Aorta (tissue), 5 donors: ENCODE results near the gene LRP11. TPM values are rescaled to one million over a fixed set of nuclear protein-coding genes. Genes with fewer than 3 reads are reported as not detected.

Source experiments
- ATAC-seq: fragments of 200-7000 bp; cut with Tn5 transposase; one replicate; pipeline ENCODE4 v1.9.1; 2022; ENCODE audit warnings: moderate library complexity; ENCODE audit not compliant: low FRiP score
- DNase-seq, 2 donors: peaks; one replicate each; pipeline ENCODE4 v3.0.0-alpha.2; 2020
- H3K27ac ChIP-seq, 2 donors: one replicate each; pipeline ENCODE4 v1.5.1; 2013; ENCODE audit warnings: low read length in 2 of 2, mild to moderate bottlenecking in 2 of 2, moderate library complexity in 2 of 2, control low read depth in 1 of 2, inconsistent platforms in 1 of 2, low read depth in 1 of 2
- H3K27me3 ChIP-seq, 2 donors: one replicate each; pipeline ENCODE4 v1.6.1; 2013; ENCODE audit warnings: control low read depth in 1 of 2, low read length in 1 of 2, mild to moderate bottlenecking in 1 of 2, moderate library complexity in 1 of 2; ENCODE audit not compliant: insufficient read depth in 2 of 2, control insufficient read depth in 1 of 2
- H3K36me3 ChIP-seq, 2 donors: one replicate each; pipeline ENCODE4 v1.6.1; 2013; ENCODE audit warnings: control low read depth in 1 of 2, low read length in 1 of 2, mild to moderate bottlenecking in 1 of 2; ENCODE audit not compliant: insufficient read depth in 2 of 2, control insufficient read depth in 1 of 2
- H3K4me1 ChIP-seq, 2 donors: one replicate each; pipeline ENCODE4 v1.6.1; 2013; ENCODE audit warnings: low read length in 2 of 2, control low read depth in 1 of 2, mild to moderate bottlenecking in 1 of 2, moderate library complexity in 1 of 2; ENCODE audit not compliant: insufficient read depth in 2 of 2, control insufficient read depth in 1 of 2
- H3K4me3 ChIP-seq, 2 donors: one replicate each; pipeline ENCODE4 v1.5.1; 2013; ENCODE audit warnings: low read length in 2 of 2, control low read depth in 1 of 2, mild to moderate bottlenecking in 1 of 2
- H3K9me3 ChIP-seq: one replicate; pipeline ENCODE4 v1.6.1; 2013; ENCODE audit warnings: mild to moderate bottlenecking, low read length; ENCODE audit not compliant: control insufficient read depth
- WGBS, 2 donors: extraction: QIAGEN DNeasy Blood & Tissue Kit; methylation state at CpG; one replicate each; pipeline ENCODE4 v1.1.7; 2013; 5-methylcytosine and 5-hydroxymethylcytosine counted together
- intact Hi-C, 2 donors: fragments of 100-400 bp; cut with DNase I; formaldehyde crosslinking; loops; one replicate each; pipeline versions ENCODE4 v1.14.2 to v1.15.0; 2022
- polyA plus RNA-seq, 2 donors: library from polyadenylated mRNA; stranded (reverse); fragments of 200-250 nt; gene quantifications; one replicate each; pipeline ENCODE4 v1.2.3, GENCODE V29; 2013
- total RNA-seq, 2 donors: library from RNA; stranded (reverse); fragmentation: NEBNext Ultra II Directional; extraction: Animal tissue kit (Norgen Biotek cat#: 25700); gene quantifications; one replicate each; pipeline ENCODE4 v1.2.1, GENCODE V29; 2021
- donor health status: healthy with polysubstance abuse.
- donor health status: Bipolar disorder and iron deficiency.
- donor health status: DM: no; HTN: no; CAD: no.
- donor health status: DM: no; HTN: no; CAD: no.
- donor health status: DM: yes; HTN: yes; CAD: no.

LRP11 gene
- total and polyA plus RNA-seq, 4 donors = 0.63 to 35.3 (median 18.8) TPM

GRCh38 chr6:149779644-149779963 lies 84.6 kb downstream of the LRP11 start:
- H3K27me3 ChIP-seq = no peaks in the 10 kb centered on the region
- H3K4me3 ChIP-seq = no peak overlapping the region
- WGBS, 2 donors = 16% methylated on average over 2 of the region's 2 CpGs
- no peak overlapping the region for H3K27ac ChIP-seq
- intact Hi-C loops = no loop called here
- no peak for DNase-seq
- H3K36me3 ChIP-seq = no peaks in the 10 kb centered on the region
- ATAC-seq = no peak
- H3K4me1 ChIP-seq = no peaks in the 10 kb centered on the region
- no peaks in the 10 kb centered on the region for H3K9me3 ChIP-seq

- intact Hi-C loops = no loop called here
- Histone ChIP-seq H3K27me3 (no peaks in the 10 kb centered on the region), H3K4me3 (no peak overlapping the region), H3K27ac (no peak overlapping the region), H3K4me1 (no peaks in the 10 kb centered on the region), H3K36me3 (no peaks in the 10 kb centered on the region), H3K9me3 (no peaks in the 10 kb centered on the region)
- no peak for DNase-seq
- WGBS, 2 donors = 95 to 96% methylated on average over 1 of the region's 1 CpG
- no peak for ATAC-seq
These were observed 86.5 kb downstream of the LRP11 start for GRCh38 chr6:149777624-149778023.

- Histone ChIP-seq H3K4me3 (no peak overlapping the region), H3K27ac (no peak overlapping the region), H3K27me3 (no peaks in the 10 kb centered on the region), H3K36me3 (peaks cover 0 to 2% of the 10 kb centered on the region in 2 donors), H3K4me1 (peaks cover 0 to 3% of the 10 kb centered on the region in 2 donors), H3K9me3 (no peaks in the 10 kb centered on the region)
- ATAC-seq (no peak), DNase-seq (no peak)
- WGBS, 2 donors = 93 to 94% methylated on average over 6 of the region's 6 CpGs
- intact Hi-C loops = no loop called here
These were observed 92.2 kb downstream of the LRP11 start for GRCh38 chr6:149771925-149772324.

- Histone ChIP-seq H3K27me3 (no peaks in the 10 kb centered on the region), H3K36me3 (peaks cover 0 to 2% of the 10 kb centered on the region in 2 donors), H3K4me1 (peaks cover 0 to 3% of the 10 kb centered on the region in 2 donors), H3K9me3 (no peaks in the 10 kb centered on the region), H3K4me3 (no peak overlapping the region), H3K27ac (no peak overlapping the region)
- ATAC-seq (no peak), DNase-seq (no peak)
- intact Hi-C loops = no loop called here
- WGBS, 2 donors = 98 to 100% methylated on average over 3 of the region's 3 CpGs
These were observed 93.0 kb downstream of the LRP11 start for GRCh38 chr6:149771185-149771584.

DNA sequence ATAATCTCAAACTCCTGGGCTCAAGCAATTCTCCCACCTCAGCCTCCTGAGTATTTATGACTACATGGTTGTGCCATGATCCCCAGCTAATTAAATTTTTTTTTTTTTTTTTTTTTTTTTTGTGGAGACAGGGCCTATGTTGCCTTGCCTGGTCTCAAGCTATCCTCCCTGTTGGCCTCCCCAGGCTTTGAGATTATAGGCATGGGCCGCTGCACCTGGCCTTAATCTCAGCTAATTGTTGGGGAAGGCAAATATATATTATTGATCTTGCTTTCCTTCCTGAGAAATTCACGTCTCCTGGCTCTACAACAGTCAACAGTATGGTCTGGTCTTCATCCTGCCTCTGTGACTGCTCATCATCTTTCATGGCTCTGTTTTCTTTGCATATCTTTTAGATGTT lies 94.5 kb downstream of the LRP11 start:
- no peak for ATAC-seq
- WGBS, 2 donors = 94 to 100% methylated on average over 2 of the region's 2 CpGs
- no peak overlapping the region for H3K27ac ChIP-seq
- no peak for DNase-seq
- no peaks in the 10 kb centered on the region for H3K9me3 ChIP-seq
- peaks cover 0 to 3% of the 10 kb centered on the region in 2 donors for H3K4me1 ChIP-seq
- intact Hi-C loops = no loop called here
- H3K36me3 ChIP-seq = peaks cover 0 to 2% of the 10 kb centered on the region in 2 donors
- H3K27me3 ChIP-seq = no peaks in the 10 kb centered on the region
- no peak overlapping the region for H3K4me3 ChIP-seq

Other genes starting within 250 kb of the LRP11 start
- 10 to 100 TPM; 15.9 to 18.5 TPM for gene KATNA1, start 215.6 kb downstream of the LRP11 start, total RNA-seq
- 10 to 100 TPM; 16.4 to 19.8 TPM for gene KATNA1, start 215.6 kb downstream of the LRP11 start, polyA plus RNA-seq
- 10 to 100 TPM; 31.5 to 39.2 TPM for gene LATS1, start 146.3 kb downstream of the LRP11 start, total RNA-seq
- 1 to 10 TPM; 5.4 to 7.0 TPM for gene LATS1, start 146.3 kb downstream of the LRP11 start, polyA plus RNA-seq
- gene NUP43, start 117.8 kb downstream of the LRP11 start, total RNA-seq = 10 to 100 TPM; 28.6 to 32.1 TPM
- gene NUP43, start 117.8 kb downstream of the LRP11 start, polyA plus RNA-seq = 10 to 100 TPM in 1 of 2 donors, 1 to 10 TPM in 1; 3.6 to 10.6 TPM
- gene PCMT1, start 114.6 kb downstream of the LRP11 start, total RNA-seq = 10 to 100 TPM; 48.4 to 55.9 TPM
- gene PCMT1, start 114.6 kb downstream of the LRP11 start, polyA plus RNA-seq = 10 to 100 TPM; 51.9 to 72.1 TPM
- gene RAET1E, start 33.8 kb upstream of the LRP11 start, total RNA-seq = under 1 TPM; 0.18 to 0.65 TPM
- gene RAET1E, start 33.8 kb upstream of the LRP11 start, polyA plus RNA-seq = 1 to 10 TPM in 1 of 2 donors, not detected in 1; 1.7 TPM
- under 1 TPM in 1 of 2 donors, not detected in 1; 0.99 TPM for gene RAET1G, start 58.8 kb upstream of the LRP11 start, total RNA-seq
- under 1 TPM in 1 of 2 donors, not detected in 1; 0.64 TPM for gene RAET1G, start 58.8 kb upstream of the LRP11 start, polyA plus RNA-seq
- gene ULBP2, start 77.7 kb upstream of the LRP11 start, total RNA-seq = under 1 TPM; 0.66 to 0.68 TPM
- gene ULBP2, start 77.7 kb upstream of the LRP11 start, polyA plus RNA-seq = under 1 TPM in 1 of 2 donors, not detected in 1; 0.36 TPM
- gene ULBP1, start 99.6 kb upstream of the LRP11 start, total RNA-seq = under 1 TPM in 1 of 2 donors, not detected in 1; 0.13 TPM
- gene ULBP1, start 99.6 kb upstream of the LRP11 start, polyA plus RNA-seq = under 1 TPM in 1 of 2 donors, not detected in 1; 0.38 TPM
- not detected for gene RAET1L, start 161.2 kb upstream of the LRP11 start, total RNA-seq
- not detected for gene RAET1L, start 161.2 kb upstream of the LRP11 start, polyA plus RNA-seq
- gene ULBP3, start 204.8 kb upstream of the LRP11 start, total RNA-seq = under 1 TPM; 0.39 to 0.75 TPM
- under 1 TPM in 1 of 2 donors, not detected in 1; 0.41 TPM for gene ULBP3, start 204.8 kb upstream of the LRP11 start, polyA plus RNA-seq